Stimulated activated naive CD8-positive, alpha-beta T cell treated with anti-CD3 and anti-CD28 coated beads, Interleukin-15, amount 100 ng/mL, for 72 hours (primary cell): Measurements from ENCODE around the gene TDRD9.
A peak's percentile ranks its signal among the peaks of the same experiment; 100 is the strongest.

Experiments used
- ATAC-seq: fragments of 150-1000 bp; cut with Tn5 transposase; 2 replicates; pipeline ENCODE4 v1.10.0; 2021; ENCODE audit warnings: mild to moderate bottlenecking, moderate library complexity
- DNase-seq, 2 donors: peaks; one replicate each; pipeline ENCODE4 v3.0.0; 2021 to 2022
- H3K27ac Mint-ChIP-seq, 2 donors: one replicate each; pipeline ENCODE4 v1.8.0; 2022; ENCODE audit warnings: mild to moderate bottlenecking in 2 of 2, mixed read lengths in 2 of 2, moderate library complexity in 2 of 2
- H3K27me3 Mint-ChIP-seq: one replicate; pipeline ENCODE4 v1.8.0; 2022; ENCODE audit warnings: mixed read lengths
- H3K4me1 Mint-ChIP-seq: one replicate; pipeline ENCODE4 v1.8.0; 2022; ENCODE audit warnings: mild to moderate bottlenecking, mixed read lengths
- H3K4me3 Mint-ChIP-seq, 2 donors: one replicate each; pipeline ENCODE4 v1.8.0; 2022; ENCODE audit warnings: mild to moderate bottlenecking in 2 of 2, mixed read lengths in 2 of 2, moderate library complexity in 1 of 2
- H3K9me3 Mint-ChIP-seq, 2 donors: one replicate each; pipeline ENCODE4 v1.8.0; 2022; ENCODE audit warnings: mixed read lengths in 2 of 2

Gene TDRD9

GRCh38 chr14:104075530-104076151 lies 147.4 kb downstream of the TDRD9 start:
- Mint-ChIP-seq H3K4me1 (peaks cover 14% of the 10 kb centered on the region), H3K4me3 (no peak overlapping the region), H3K27ac (no peak overlapping the region), H3K27me3 (peaks cover 8% of the 10 kb centered on the region), H3K9me3 (peaks cover 10 to 16% of the 10 kb centered on the region in 2 donors)
- DNase-seq (no peak), ATAC-seq (no peak)

GRCh38 chr14:104076743-104077142 lies 148.5 kb downstream of the TDRD9 start:
- no peak for DNase-seq
- H3K4me3 Mint-ChIP-seq, result no peak overlapping the region
- peaks cover 14% of the 10 kb centered on the region for H3K4me1 Mint-ChIP-seq
- no peak for ATAC-seq
- H3K27me3 Mint-ChIP-seq, result peaks cover 8% of the 10 kb centered on the region
- H3K9me3 Mint-ChIP-seq, result peaks cover 10 to 16% of the 10 kb centered on the region in 2 donors
- no peak overlapping the region for H3K27ac Mint-ChIP-seq

GRCh38 chr14:104078031-104078455 lies 149.8 kb downstream of the TDRD9 start:
- peak overlapping the region; percentile 20 to 44 for H3K27ac Mint-ChIP-seq
- peaks cover 5 to 12% of the 10 kb centered on the region in 2 donors for H3K9me3 Mint-ChIP-seq
- peaks cover 8% of the 10 kb centered on the region for H3K27me3 Mint-ChIP-seq
- DNase-seq (peak; percentile 83 to 88), ATAC-seq (peak; percentile 98)
- peak overlapping the region; percentile 5 to 20 for H3K4me3 Mint-ChIP-seq
- peaks cover 14% of the 10 kb centered on the region for H3K4me1 Mint-ChIP-seq

GRCh38 chr14:104080376-104081260 lies 152.4 kb downstream of the TDRD9 start:
- Mint-ChIP-seq H3K4me3 (no peak overlapping the region), H3K27me3 (peaks cover 13% of the 10 kb centered on the region), H3K27ac (no peak overlapping the region), H3K4me1 (peaks cover 14% of the 10 kb centered on the region), H3K9me3 (no peaks in the 10 kb centered on the region)
- no peak for DNase-seq
- ATAC-seq, result no peak

- Mint-ChIP-seq H3K4me3 (no peak overlapping the region), H3K4me1 (peaks cover 14% of the 10 kb centered on the region), H3K27me3 (peaks cover 11% of the 10 kb centered on the region), H3K9me3 (no peaks in the 10 kb centered on the region), H3K27ac (no peak overlapping the region)
- ATAC-seq (no peak), DNase-seq (no peak)
These were observed 153.1 kb downstream of the TDRD9 start for GRCh38 chr14:104081261-104081835.

GRCh38 chr14:104081951-104082464 lies 153.8 kb downstream of the TDRD9 start:
- DNase-seq (no peak), ATAC-seq (no peak)
- H3K4me3 Mint-ChIP-seq, result no peak overlapping the region
- peaks cover 14% of the 10 kb centered on the region for H3K4me1 Mint-ChIP-seq
- no peaks in the 10 kb centered on the region for H3K9me3 Mint-ChIP-seq
- H3K27me3 Mint-ChIP-seq, result peaks cover 18% of the 10 kb centered on the region
- peak overlapping the region in 1 of 2 donors; percentile 57 for H3K27ac Mint-ChIP-seq

GRCh38 chr14:104082807-104083206 lies 154.6 kb downstream of the TDRD9 start:
- no peaks in the 10 kb centered on the region for H3K9me3 Mint-ChIP-seq
- peaks cover 11% of the 10 kb centered on the region for H3K4me1 Mint-ChIP-seq
- ATAC-seq, result no peak

GRCh38 chr14:104084251-104085002 lies 156.2 kb downstream of the TDRD9 start:
- no peaks in the 10 kb centered on the region for H3K4me1 Mint-ChIP-seq
- H3K27ac Mint-ChIP-seq, result no peak overlapping the region
- no peak for ATAC-seq

More at GRCh38 chr14:104082807-104083206, 154.6 kb downstream of the TDRD9 start:
- H3K27me3 Mint-ChIP-seq, result peaks cover 24% of the 10 kb centered on the region
- H3K4me3 Mint-ChIP-seq, result no peak overlapping the region
- DNase-seq, result no peak
- no peak overlapping the region for H3K27ac Mint-ChIP-seq

GRCh38 chr14:104085032-104085888 lies 157.0 kb downstream of the TDRD9 start, which contains the start of gene ASPG:
Gene ASPG, plus strand, starts transcription at chr14:104085700. Its CDS starts 71 bp downstream, at chr14:104085771.
- Mint-ChIP-seq H3K27me3 (peaks cover 24% of the 10 kb centered on the region), H3K27ac (peak within 1 kb of the TSS in 1 of 2 donors; percentile 42), H3K4me1 (no peaks in the 10 kb centered on the region), H3K9me3 (no peaks in the 10 kb centered on the region), H3K4me3 (peak within 1 kb of the TSS in 1 of 2 donors; percentile 38)
- ATAC-seq (peak; percentile 34), DNase-seq (no peak)

More at GRCh38 chr14:104084251-104085002, 156.2 kb downstream of the TDRD9 start:
- no peak for DNase-seq
- H3K9me3 Mint-ChIP-seq, result no peaks in the 10 kb centered on the region
- peak overlapping the region in 1 of 2 donors; percentile 38 for H3K4me3 Mint-ChIP-seq
- peaks cover 24% of the 10 kb centered on the region for H3K27me3 Mint-ChIP-seq

GRCh38 chr14:104085889-104086201 lies 157.6 kb downstream of the TDRD9 start:
- no peak overlapping the region for H3K27ac Mint-ChIP-seq
- H3K4me1 Mint-ChIP-seq, result no peaks in the 10 kb centered on the region
- DNase-seq, result no peak
- peaks cover 24% of the 10 kb centered on the region for H3K27me3 Mint-ChIP-seq
- no peaks in the 10 kb centered on the region for H3K9me3 Mint-ChIP-seq
- ATAC-seq, result peak; percentile 25
- no peak overlapping the region for H3K4me3 Mint-ChIP-seq

- no peak for DNase-seq
- Mint-ChIP-seq H3K4me1 (no peaks in the 10 kb centered on the region), H3K27ac (no peak overlapping the region), H3K9me3 (no peaks in the 10 kb centered on the region), H3K4me3 (no peak overlapping the region), H3K27me3 (peaks cover 24% of the 10 kb centered on the region)
- ATAC-seq, result peak; percentile 19
These were observed 158.0 kb downstream of the TDRD9 start for GRCh38 chr14:104086210-104086660.

GRCh38 chr14:104086661-104087461 lies 158.6 kb downstream of the TDRD9 start:
- no peak overlapping the region for H3K27ac Mint-ChIP-seq
- H3K4me3 Mint-ChIP-seq, result peak overlapping the region in 1 of 2 donors; percentile 62
- no peaks in the 10 kb centered on the region for H3K4me1 Mint-ChIP-seq
- no peaks in the 10 kb centered on the region for H3K9me3 Mint-ChIP-seq
- peaks cover 24% of the 10 kb centered on the region for H3K27me3 Mint-ChIP-seq
- peak; percentile 22 for ATAC-seq
- DNase-seq, result no peak

- Mint-ChIP-seq H3K27ac (no peak overlapping the region), H3K9me3 (no peaks in the 10 kb centered on the region), H3K4me1 (no peaks in the 10 kb centered on the region), H3K27me3 (peaks cover 24% of the 10 kb centered on the region), H3K4me3 (no peak overlapping the region)
- ATAC-seq, result no peak
- DNase-seq, result no peak
These were observed 159.2 kb downstream of the TDRD9 start for GRCh38 chr14:104087505-104087904.
